ENCODE data around the gene IFT88. TPM values are rescaled to one million over a fixed set of nuclear protein-coding genes. Genes with fewer than 3 reads are reported as not detected.

IFT88 gene
- total RNA-seq, 1 experiment from 2014 or later: 19.4 TPM

DNA sequence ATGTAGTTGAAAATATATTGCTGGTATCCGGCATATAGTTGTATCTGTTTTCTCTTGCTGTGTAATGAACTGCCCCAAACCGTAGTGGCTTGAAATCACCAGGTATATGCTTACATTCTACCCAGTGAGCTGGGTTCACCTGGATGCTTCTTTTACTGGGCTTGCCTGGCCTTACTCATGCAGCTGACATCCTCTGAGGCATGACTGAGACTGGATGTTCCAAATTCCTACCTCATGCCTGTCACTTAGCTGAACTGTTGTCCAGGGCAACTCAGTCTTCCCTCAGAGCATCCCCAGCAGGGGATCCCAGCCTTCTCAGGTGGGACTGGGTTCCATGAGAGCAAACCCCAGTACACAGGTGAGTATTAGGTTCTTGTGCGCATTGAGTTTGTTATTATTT is 66.8 kb downstream of the IFT88 start:
- H3K4me3 ChIP-seq (ENCODE audit: low read depth, low read length, poor library complexity, severe bottlenecking): no peak overlapping the region
- H3K36me3 ChIP-seq (ENCODE audit: insufficient read depth, low read length, poor library complexity, severe bottlenecking): no peaks in the 10 kb centered on the region
- no TSS peak for BruUV-seq (replicated peaks)
- DNase-seq (ENCODE audit: low spot score): no peak
- H3K27ac ChIP-seq (ENCODE audit: low read depth, low read length, poor library complexity, severe bottlenecking): no peak overlapping the region
- no peaks in the 10 kb centered on the region for H3K4me1 ChIP-seq (ENCODE audit: insufficient read depth, low read length, poor library complexity, severe bottlenecking)
- TF ChIP-seq, protein P1, sequence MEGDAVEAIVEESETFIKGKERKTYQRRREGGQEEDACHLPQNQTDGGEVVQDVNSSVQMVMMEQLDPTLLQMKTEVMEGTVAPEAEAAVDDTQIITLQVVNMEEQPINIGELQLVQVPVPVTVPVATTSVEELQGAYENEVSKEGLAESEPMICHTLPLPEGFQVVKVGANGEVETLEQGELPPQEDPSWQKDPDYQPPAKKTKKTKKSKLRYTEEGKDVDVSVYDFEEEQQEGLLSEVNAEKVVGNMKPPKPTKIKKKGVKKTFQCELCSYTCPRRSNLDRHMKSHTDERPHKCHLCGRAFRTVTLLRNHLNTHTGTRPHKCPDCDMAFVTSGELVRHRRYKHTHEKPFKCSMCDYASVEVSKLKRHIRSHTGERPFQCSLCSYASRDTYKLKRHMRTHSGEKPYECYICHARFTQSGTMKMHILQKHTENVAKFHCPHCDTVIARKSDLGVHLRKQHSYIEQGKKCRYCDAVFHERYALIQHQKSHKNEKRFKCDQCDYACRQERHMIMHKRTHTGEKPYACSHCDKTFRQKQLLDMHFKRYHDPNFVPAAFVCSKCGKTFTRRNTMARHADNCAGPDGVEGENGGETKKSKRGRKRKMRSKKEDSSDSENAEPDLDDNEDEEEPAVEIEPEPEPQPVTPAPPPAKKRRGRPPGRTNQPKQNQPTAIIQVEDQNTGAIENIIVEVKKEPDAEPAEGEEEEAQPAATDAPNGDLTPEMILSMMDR (conservative IDR thresholded peaks at IDR 0.05; ENCODE audit: low read depth, low read length): no peak
- TF ChIP-seq EZH2 (IDR thresholded peaks at IDR 0.05; ENCODE audit: borderline replicate concordance, low read depth, low read length, poor library complexity, severe bottlenecking): no peak
- POLR2A ChIA-PET (ENCODE audit: low non-redundant PET): no interaction called here
- H3K27me3 ChIP-seq (replicated peaks; ENCODE audit: insufficient read depth, low read depth, low read length, poor library complexity): no peaks in the 10 kb centered on the region
- no peaks in the 10 kb centered on the region for H3K9me3 ChIP-seq (ENCODE audit: low read depth, low read length, poor library complexity, severe bottlenecking)
- CTCF ChIA-PET: no interaction called here
- intact Hi-C loops (cut with micrococcal nuclease; ENCODE audit: unreplicated experiment): no loop called here

DNA sequence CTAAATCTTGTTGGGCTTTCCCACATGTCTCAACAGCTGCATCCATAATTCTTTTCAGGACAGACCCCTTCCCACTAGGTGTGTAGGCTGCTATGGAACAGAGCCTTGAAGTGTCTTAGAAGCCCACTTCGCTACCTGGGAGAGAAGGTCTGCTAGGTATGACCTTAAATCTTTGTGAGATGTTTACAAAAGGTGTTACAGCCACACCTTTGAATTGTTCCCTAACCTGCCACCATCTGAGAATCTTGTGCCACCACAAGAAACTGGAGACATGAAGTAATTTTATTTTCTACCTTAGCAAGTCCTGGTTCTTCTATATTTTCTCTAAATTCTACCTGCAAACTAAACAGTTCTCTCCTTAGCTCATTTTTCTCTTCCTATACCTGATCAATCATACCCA is 69.1 kb downstream of the IFT88 start:
- no TSS peak for BruUV-seq (replicated peaks)
- intact Hi-C loops (cut with micrococcal nuclease; ENCODE audit: unreplicated experiment): no loop called here
- Histone ChIP-seq H3K9me3 (ENCODE audit: low read depth, low read length, poor library complexity, severe bottlenecking) (no peaks in the 10 kb centered on the region), H3K27me3 (replicated peaks; ENCODE audit: insufficient read depth, low read depth, low read length, poor library complexity) (no peaks in the 10 kb centered on the region), H3K4me3 (ENCODE audit: low read depth, low read length, poor library complexity, severe bottlenecking) (no peak overlapping the region), H3K36me3 (ENCODE audit: insufficient read depth, low read length, poor library complexity, severe bottlenecking) (no peaks in the 10 kb centered on the region), H3K27ac (ENCODE audit: low read depth, low read length, poor library complexity, severe bottlenecking) (no peak overlapping the region), H3K4me1 (ENCODE audit: insufficient read depth, low read length, poor library complexity, severe bottlenecking) (no peaks in the 10 kb centered on the region)
- DNase-seq (ENCODE audit: low spot score): no peak
- ChIA-PET CTCF (no interaction called here), POLR2A (ENCODE audit: low non-redundant PET) (no interaction called here)
- no peak for TF ChIP-seq EZH2 (IDR thresholded peaks at IDR 0.05; ENCODE audit: borderline replicate concordance, low read depth, low read length, poor library complexity, severe bottlenecking)
- TF ChIP-seq, protein P1 (conservative IDR thresholded peaks at IDR 0.05; ENCODE audit: low read depth, low read length): no peak

DNA sequence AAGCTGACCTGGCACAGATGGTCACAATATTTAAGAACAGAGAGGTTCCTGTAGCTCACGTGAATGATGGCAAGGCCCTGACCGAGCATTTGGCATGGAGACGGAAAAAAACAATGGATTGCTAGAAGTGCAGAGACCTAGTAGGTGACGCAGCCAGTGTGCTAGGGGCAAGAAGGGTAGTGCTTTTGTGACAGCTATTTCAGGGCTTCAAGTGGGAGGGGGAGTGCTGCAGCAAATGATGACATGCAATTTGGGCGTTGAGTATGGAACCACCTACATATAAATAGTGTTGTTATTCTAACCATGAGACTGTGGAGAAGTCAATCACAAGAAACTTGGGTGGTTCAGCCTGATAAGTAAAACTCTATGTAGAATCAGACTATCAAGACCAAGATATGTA is 70.9 kb downstream of the IFT88 start:
- H3K27me3 ChIP-seq (replicated peaks; ENCODE audit: insufficient read depth, low read depth, low read length, poor library complexity): no peaks in the 10 kb centered on the region
- no peak for TF ChIP-seq EZH2 (IDR thresholded peaks at IDR 0.05; ENCODE audit: borderline replicate concordance, low read depth, low read length, poor library complexity, severe bottlenecking)
- TF ChIP-seq, protein P1 (conservative IDR thresholded peaks at IDR 0.05; ENCODE audit: low read depth, low read length): no peak
- H3K9me3 ChIP-seq (ENCODE audit: low read depth, low read length, poor library complexity, severe bottlenecking): no peaks in the 10 kb centered on the region
- H3K27ac ChIP-seq (ENCODE audit: low read depth, low read length, poor library complexity, severe bottlenecking): no peak overlapping the region
- ChIA-PET POLR2A (ENCODE audit: low non-redundant PET) (no interaction called here), CTCF (no interaction called here)
- DNase-seq (ENCODE audit: low spot score): no peak
- H3K36me3 ChIP-seq (ENCODE audit: insufficient read depth, low read length, poor library complexity, severe bottlenecking): no peaks in the 10 kb centered on the region
- H3K4me3 ChIP-seq (ENCODE audit: low read depth, low read length, poor library complexity, severe bottlenecking): no peak overlapping the region
- no peaks in the 10 kb centered on the region for H3K4me1 ChIP-seq (ENCODE audit: insufficient read depth, low read length, poor library complexity, severe bottlenecking)
- intact Hi-C loops (cut with micrococcal nuclease; ENCODE audit: unreplicated experiment): no loop called here
- BruUV-seq (replicated peaks): no TSS peak
